Immature natural killer cell (primary cell): Measurements from ENCODE around the gene SMC1B. TPM values are rescaled to one million over a fixed set of nuclear protein-coding genes. Genes with fewer than 3 reads are reported as not detected.
A peak's percentile ranks its signal among the peaks of the same experiment; 100 is the strongest.

Source experiments
- DNase-seq, 3 donors: peaks; one replicate each; pipeline ENCODE4 v3.0.0; 2022; ENCODE audit warnings: mixed read lengths in 1 of 3
- H3K27ac Mint-ChIP-seq, 6 donors: one replicate each; pipeline ENCODE4 v1.8.0; 2020; ENCODE audit warnings: mixed read lengths in 6 of 6, mild to moderate bottlenecking in 5 of 6, inconsistent platforms in 4 of 6, moderate library complexity in 3 of 6
- H3K27me3 Mint-ChIP-seq, 3 donors: one replicate each; pipeline ENCODE4 v1.8.0; 2020 to 2021; ENCODE audit warnings: low read depth in 3 of 3, mild to moderate bottlenecking in 3 of 3, mixed read lengths in 3 of 3, moderate library complexity in 3 of 3, inconsistent platforms in 1 of 3
- H3K36me3 Mint-ChIP-seq, 3 donors: one replicate each; pipeline ENCODE4 v1.8.0; 2020; ENCODE audit warnings: mixed read lengths in 3 of 3, inconsistent platforms in 2 of 3, mild to moderate bottlenecking in 2 of 3
- H3K4me1 Mint-ChIP-seq, 2 donors: one replicate each; pipeline ENCODE4 v1.8.0; 2020; ENCODE audit warnings: inconsistent platforms in 2 of 2, mild to moderate bottlenecking in 2 of 2, mixed read lengths in 2 of 2, moderate library complexity in 1 of 2
- H3K4me3 Mint-ChIP-seq, 5 donors: one replicate each; pipeline ENCODE4 v1.8.0; 2020; ENCODE audit warnings: mild to moderate bottlenecking in 5 of 5, mixed read lengths in 5 of 5, inconsistent platforms in 3 of 5, moderate library complexity in 3 of 5
- H3K9me3 Mint-ChIP-seq, 6 donors: one replicate each; pipeline ENCODE4 v1.8.0; 2020; ENCODE audit warnings: mild to moderate bottlenecking in 6 of 6, mixed read lengths in 6 of 6, inconsistent platforms in 4 of 6, moderate library complexity in 3 of 6
- polyA plus RNA-seq, 3 donors: library from polyadenylated mRNA; unstranded; fragments of 300-500 nt; fragmentation: Illumina TruSeq; gene quantifications; one replicate each; pipeline ENCODE4 v1.2.3, GENCODE V29; 2021

SMC1B gene
- polyA plus RNA-seq, 3 donors from 2014 or later = 0.21 TPM; not detected in 2

GRCh38 chr22:45314054-45314721, 99.2 kb downstream of the SMC1B start:
- H3K27me3 Mint-ChIP-seq = peaks cover 10 to 20% (median 12%) of the 10 kb centered on the region in 3 donors
- no peaks in the 10 kb centered on the region for H3K9me3 Mint-ChIP-seq
- no peaks in the 10 kb centered on the region for H3K36me3 Mint-ChIP-seq
- H3K4me1 Mint-ChIP-seq = peaks cover 32 to 38% of the 10 kb centered on the region in 2 donors
- no peak for DNase-seq
- no peak overlapping the region for H3K4me3 Mint-ChIP-seq
- H3K27ac Mint-ChIP-seq = peak overlapping the region in 2 of 6 donors; percentile 29 to 47

DNA sequence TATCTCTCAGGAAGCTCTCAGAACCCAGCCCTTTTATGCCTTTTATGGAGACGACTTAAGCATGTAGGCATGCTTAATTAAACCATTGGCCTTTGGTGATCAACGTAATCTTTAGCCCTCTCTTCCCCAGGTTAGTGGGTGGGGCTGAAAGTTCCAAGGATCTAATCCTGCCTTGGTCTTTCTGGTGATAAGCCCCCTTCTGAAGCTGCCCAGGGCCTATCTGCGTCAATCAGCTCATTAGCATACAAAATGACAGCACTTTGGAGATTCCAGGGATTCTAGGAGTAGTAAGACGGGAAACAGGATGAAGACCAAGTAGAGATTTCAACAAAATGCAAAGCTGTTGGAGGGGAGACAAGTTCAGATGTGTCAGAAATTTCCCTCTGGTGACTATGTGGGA, 100.5 kb downstream of the SMC1B start:
- Mint-ChIP-seq H3K4me3 (no peak overlapping the region), H3K27ac (peak overlapping the region in 4 of 6 donors; percentile 49 to 73 (median 54)), H3K27me3 (peaks cover 6 to 15% (median 11%) of the 10 kb centered on the region in 3 donors), H3K4me1 (peaks cover 26 to 32% of the 10 kb centered on the region in 2 donors), H3K9me3 (no peaks in the 10 kb centered on the region), H3K36me3 (no peaks in the 10 kb centered on the region)
- DNase-seq = no peak

DNA sequence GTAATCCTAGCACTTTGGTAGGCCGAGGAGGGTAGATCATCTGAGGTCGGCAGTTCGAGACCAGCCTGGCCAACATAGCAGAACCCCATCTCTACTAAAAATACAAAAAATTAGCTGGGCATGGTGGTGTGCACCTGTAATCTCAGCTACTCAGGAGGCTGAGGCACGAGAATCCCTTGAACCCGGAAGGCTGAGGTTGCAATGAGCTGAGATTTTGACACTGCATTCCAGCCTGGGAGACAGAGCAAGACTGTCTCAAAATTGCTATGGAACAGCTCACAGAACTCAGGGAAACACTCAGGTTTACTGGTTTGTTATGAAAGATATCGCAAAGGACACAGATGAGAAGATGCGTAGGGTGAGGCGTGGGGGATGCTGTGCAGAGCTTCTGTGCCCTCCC, 101.0 kb downstream of the SMC1B start:
- Mint-ChIP-seq H3K4me1 (peaks cover 22 to 28% of the 10 kb centered on the region in 2 donors), H3K27me3 (peaks cover 6 to 14% (median 11%) of the 10 kb centered on the region in 3 donors), H3K27ac (peak overlapping the region in 4 of 6 donors; percentile 49 to 73 (median 54)), H3K4me3 (no peak overlapping the region), H3K9me3 (no peaks in the 10 kb centered on the region), H3K36me3 (no peaks in the 10 kb centered on the region)
- DNase-seq = no peak

GRCh38 chr22:45310977-45311531, 102.3 kb downstream of the SMC1B start:
- Mint-ChIP-seq H3K4me1 (peaks cover 22% of the 10 kb centered on the region in 2 donors), H3K36me3 (no peaks in the 10 kb centered on the region), H3K9me3 (no peaks in the 10 kb centered on the region), H3K4me3 (peak overlapping the region; percentile 72 to 90 (median 79)), H3K27ac (peak overlapping the region; percentile 54 to 90 (median 64)), H3K27me3 (peaks cover 6 to 14% (median 11%) of the 10 kb centered on the region in 3 donors)
- no peak for DNase-seq

DNA sequence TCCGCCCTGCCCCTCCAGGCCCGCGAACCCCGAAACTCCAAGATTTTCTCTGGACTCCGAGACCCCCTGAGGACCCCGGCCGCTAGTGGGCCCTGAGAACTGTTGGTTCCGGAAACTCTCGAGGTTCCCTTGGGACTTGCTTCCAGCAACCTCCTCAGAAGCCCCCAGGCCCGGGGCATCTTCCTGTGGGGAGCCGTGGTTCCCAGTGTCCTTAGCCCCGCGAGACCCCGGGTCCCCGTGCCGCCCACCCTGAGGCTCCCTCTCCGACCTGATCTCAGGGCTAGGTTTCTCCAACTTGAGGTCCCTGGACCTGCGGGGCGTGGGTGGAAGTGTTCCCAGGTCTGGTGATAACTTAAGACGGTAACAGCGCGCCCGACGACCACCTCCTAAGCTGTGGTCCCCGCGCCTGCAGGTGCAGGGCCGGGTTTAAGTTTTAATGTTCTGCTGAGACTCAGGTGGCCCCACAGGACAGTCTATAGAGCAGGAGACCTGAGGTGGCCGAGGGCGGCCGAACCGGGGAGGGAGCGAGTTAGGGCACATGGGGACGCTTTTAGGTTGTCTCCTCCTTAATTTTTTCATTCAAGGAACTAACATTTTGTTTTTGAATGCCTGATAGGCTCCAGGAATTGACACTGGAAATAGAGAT, 102.9 kb downstream of the SMC1B start:
- Mint-ChIP-seq H3K9me3 (no peaks in the 10 kb centered on the region), H3K27ac (peak overlapping the region in 5 of 6 donors; percentile 54 to 90 (median 65)), H3K4me3 (peak overlapping the region; percentile 72 to 90 (median 79)), H3K27me3 (peaks cover 6 to 14% (median 11%) of the 10 kb centered on the region in 3 donors), H3K4me1 (peaks cover 22% of the 10 kb centered on the region in 2 donors), H3K36me3 (no peaks in the 10 kb centered on the region)
- DNase-seq = no peak

DNA sequence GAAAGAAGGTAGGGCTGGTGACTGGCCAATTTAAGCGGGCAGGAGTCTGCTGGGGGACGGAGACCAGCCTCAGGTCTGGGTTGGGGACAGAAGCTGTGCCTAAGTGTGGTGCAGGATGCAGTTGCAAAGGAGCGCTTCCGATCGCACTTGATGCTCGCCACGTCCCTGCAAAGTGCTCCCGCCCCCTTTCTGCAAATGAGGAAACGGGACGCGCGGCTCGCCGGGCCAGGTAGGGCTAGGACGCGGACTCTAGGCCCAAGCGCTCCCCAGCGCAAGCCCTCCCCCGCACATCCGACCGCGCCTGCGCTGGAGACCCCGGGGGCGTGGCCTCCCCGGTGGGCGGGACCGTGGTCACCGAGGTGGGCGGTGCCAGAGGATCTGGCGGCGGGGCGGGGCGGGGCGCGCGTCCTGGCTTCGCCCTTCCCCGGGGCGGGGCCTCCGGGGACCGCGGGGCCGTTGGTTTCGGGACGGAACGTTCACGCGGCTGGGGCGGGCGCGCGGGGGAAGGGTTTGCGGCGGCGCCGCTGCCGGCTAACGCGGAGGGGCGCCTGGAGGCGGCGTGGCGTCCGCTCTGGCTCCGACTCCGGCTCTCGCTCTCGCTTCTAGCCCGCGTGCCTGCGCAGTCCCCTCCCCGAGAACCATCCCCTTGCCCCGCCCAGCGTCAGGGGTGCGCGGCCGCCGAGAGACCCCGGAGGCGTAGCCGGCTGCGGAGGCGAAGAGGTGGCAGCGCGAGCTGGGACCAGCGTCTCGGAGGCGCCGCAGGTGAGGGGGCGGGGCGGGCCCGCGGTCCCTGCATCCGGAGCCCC, 103.8 kb downstream of the SMC1B start, which contains the start of gene FAM118A:
Gene FAM118A, plus strand, starts transcription at position 513 of the 806 bp plus-strand sequence. CDS start 12,446 bp downstream, outside the sequence.
- peak; percentile 95 to 99 (median 97) for DNase-seq
- Mint-ChIP-seq H3K4me3 (peak within 1 kb of the TSS; percentile 85 to 90 (median 88)), H3K4me1 (peaks cover 22% of the 10 kb centered on the region in 2 donors), H3K27me3 (peaks cover 6 to 14% (median 11%) of the 10 kb centered on the region in 3 donors), H3K9me3 (no peaks in the 10 kb centered on the region), H3K36me3 (no peaks in the 10 kb centered on the region), H3K27ac (peak within 1 kb of the TSS; percentile 79 to 95 (median 92))

GRCh38 chr22:45308957-45309421, 104.4 kb downstream of the SMC1B start:
- Mint-ChIP-seq H3K27ac (peak overlapping the region; percentile 79 to 95 (median 92)), H3K9me3 (no peaks in the 10 kb centered on the region), H3K4me1 (peaks cover 22% of the 10 kb centered on the region in 2 donors), H3K27me3 (peaks cover 8 to 14% (median 11%) of the 10 kb centered on the region in 3 donors), H3K36me3 (no peaks in the 10 kb centered on the region), H3K4me3 (peak overlapping the region; percentile 85 to 90 (median 88))
- peak in 2 of 3 donors; percentile 9 to 24 for DNase-seq

- H3K27me3 Mint-ChIP-seq = peaks cover 8 to 14% (median 13%) of the 10 kb centered on the region in 3 donors
- peak overlapping the region; percentile 85 to 90 (median 88) for H3K4me3 Mint-ChIP-seq
- DNase-seq = no peak
- H3K36me3 Mint-ChIP-seq = no peaks in the 10 kb centered on the region
- peaks cover 22% of the 10 kb centered on the region in 2 donors for H3K4me1 Mint-ChIP-seq
- H3K27ac Mint-ChIP-seq = peak overlapping the region; percentile 79 to 95 (median 92)
- no peaks in the 10 kb centered on the region for H3K9me3 Mint-ChIP-seq
Observed at GRCh38 chr22:45308391-45308956, 104.9 kb downstream of the SMC1B start.

GRCh38 chr22:45306139-45306538, 107.3 kb downstream of the SMC1B start:
- H3K4me3 Mint-ChIP-seq = no peak overlapping the region
- H3K27me3 Mint-ChIP-seq = peaks cover 11 to 15% (median 14%) of the 10 kb centered on the region in 3 donors
- no peak overlapping the region for H3K27ac Mint-ChIP-seq
- H3K4me1 Mint-ChIP-seq = peaks cover 18 to 20% of the 10 kb centered on the region in 2 donors
- H3K36me3 Mint-ChIP-seq = no peaks in the 10 kb centered on the region
- H3K9me3 Mint-ChIP-seq = no peaks in the 10 kb centered on the region
- no peak for DNase-seq

- no peak overlapping the region for H3K27ac Mint-ChIP-seq
- H3K36me3 Mint-ChIP-seq = no peaks in the 10 kb centered on the region
- DNase-seq = no peak
- H3K27me3 Mint-ChIP-seq = peaks cover 11 to 13% (median 11%) of the 10 kb centered on the region in 3 donors
- H3K4me3 Mint-ChIP-seq = no peak overlapping the region
- H3K9me3 Mint-ChIP-seq = no peaks in the 10 kb centered on the region
- peaks cover 12 to 14% of the 10 kb centered on the region in 2 donors for H3K4me1 Mint-ChIP-seq
Observed at GRCh38 chr22:45305456-45306075, 107.8 kb downstream of the SMC1B start.

- no peak overlapping the region for H3K27ac Mint-ChIP-seq
- H3K4me1 Mint-ChIP-seq = peaks cover 11 to 12% of the 10 kb centered on the region in 2 donors
- no peak overlapping the region for H3K4me3 Mint-ChIP-seq
- DNase-seq = no peak
- H3K9me3 Mint-ChIP-seq = no peaks in the 10 kb centered on the region
- no peaks in the 10 kb centered on the region for H3K36me3 Mint-ChIP-seq
- peaks cover 11% of the 10 kb centered on the region in 3 donors for H3K27me3 Mint-ChIP-seq
Observed at GRCh38 chr22:45304971-45305370, 108.4 kb downstream of the SMC1B start.

GRCh38 chr22:45303181-45303580, 110.2 kb downstream of the SMC1B start:
- Mint-ChIP-seq H3K27ac (no peak overlapping the region), H3K4me3 (no peak overlapping the region), H3K4me1 (no peaks in the 10 kb centered on the region), H3K27me3 (peaks cover 3 to 5% (median 4%) of the 10 kb centered on the region in 3 donors), H3K9me3 (no peaks in the 10 kb centered on the region), H3K36me3 (no peaks in the 10 kb centered on the region)
- no peak for DNase-seq
